Neural progenitor cell (in vitro differentiated cells): ENCODE results near the gene WWOX. TPM values are rescaled to one million over a fixed set of nuclear protein-coding genes. Genes with fewer than 3 reads are reported as not detected.
A peak's percentile ranks its signal among the peaks of the same experiment; 100 is the strongest.

Experiments used
- DNase-seq: peaks from one replicate; pipeline ENCODE4 v3.0.0-alpha.2; 2016; ENCODE audit warnings: low spot score
- H2AFZ ChIP-seq: fragments of 200-600 bp; sonication (generic); replicated peaks from 2 replicates; pipeline ENCODE4 v1.6.1; 2016; ENCODE audit warnings: antibody characterized with exemption
- H3F3A ChIP-seq: fragments of 200-600 bp; sonication (generic); 2 replicates; pipeline ENCODE4 v1.6.1; 2016; ENCODE audit warnings: antibody characterized with exemption, low read depth
- H3K27ac ChIP-seq: fragments of 200-600 bp; sonication (generic); 2 replicates; pipeline ENCODE4 v1.5.1; 2016; ENCODE audit warnings: mild to moderate bottlenecking
- H3K27me3 ChIP-seq: fragments of 200-600 bp; sonication (generic); 2 replicates; pipeline ENCODE4 v1.6.1; 2016; ENCODE audit warnings: mild to moderate bottlenecking, moderate library complexity
- H3K36me3 ChIP-seq: fragments of 200-600 bp; sonication (generic); 2 replicates; pipeline ENCODE4 v1.5.1; 2016
- H3K4me1 ChIP-seq: fragments of 200-600 bp; sonication (generic); 2 replicates; pipeline ENCODE4 v1.6.1; 2016; ENCODE audit warnings: mixed run types
- H3K4me2 ChIP-seq: fragments of 200-600 bp; sonication (generic); 2 replicates; pipeline ENCODE4 v1.6.1; 2016
- H3K4me3 ChIP-seq: fragments of 200-600 bp; sonication (generic); 2 replicates; pipeline ENCODE4 v1.5.1; 2016
- H3K79me2 ChIP-seq: fragments of 200-600 bp; sonication (generic); 2 replicates; pipeline ENCODE4 v1.6.1; 2016; ENCODE audit warnings: low read depth
- H3K9ac ChIP-seq: fragments of 200-600 bp; sonication (generic); 2 replicates; pipeline ENCODE4 v1.6.1; 2016
- H3K9me3 ChIP-seq: fragments of 200-600 bp; sonication (generic); 2 replicates; pipeline ENCODE4 v1.5.1; 2016; ENCODE audit warnings: low read depth
- H4K20me1 ChIP-seq: fragments of 200-600 bp; sonication (generic); 2 replicates; pipeline ENCODE4 v1.6.1; 2016; ENCODE audit warnings: low read depth
- H3K27ac Mint-ChIP-seq: 3 replicates; pipeline ENCODE4 v1.8.0; 2021; ENCODE audit warnings: mixed read lengths
- H3K27me3 Mint-ChIP-seq: 2 replicates; pipeline ENCODE4 v1.8.0; 2022; ENCODE audit warnings: low read depth, mild to moderate bottlenecking, inconsistent platforms, moderate library complexity, mixed read lengths; ENCODE audit not compliant: insufficient read depth
- H3K36me3 Mint-ChIP-seq: 3 replicates; pipeline ENCODE4 v1.8.0; 2021; ENCODE audit warnings: mixed read lengths
- H3K4me1 Mint-ChIP-seq: 3 replicates; pipeline ENCODE4 v1.8.0; 2021; ENCODE audit warnings: mixed read lengths
- H3K4me3 Mint-ChIP-seq: 3 replicates; pipeline ENCODE4 v1.8.0; 2021; ENCODE audit warnings: mild to moderate bottlenecking, moderate library complexity, mixed read lengths
- H3K9me3 Mint-ChIP-seq: 3 replicates; pipeline ENCODE4 v1.8.0; 2020; ENCODE audit warnings: mixed read lengths
- EZH2 ChIP-seq: fragments of 200-600 bp; sonication (generic); IDR thresholded peaks from 2 replicates; pipeline ENCODE4 v1.6.1; 2017; ENCODE audit warnings: antibody characterized with exemption, mild to moderate bottlenecking, moderate library complexity
- EZH2phosphoT487 ChIP-seq: fragments of 200-600 bp; sonication (generic); IDR thresholded peaks from 2 replicates; pipeline ENCODE4 v1.6.1; 2017; ENCODE audit warnings: antibody characterized with exemption
- total RNA-seq: library from RNA; depleted of rRNA; stranded (reverse); fragments of >200 nt; gene quantifications from 2 replicates; pipeline ENCODE4 v1.2.3, GENCODE V29; 2015; ENCODE audit warnings: low replicate concordance
- TF ChIP-seq, protein P1 (sequence below): fragments of 200-600 bp; sonication (generic); IDR thresholded peaks from 2 replicates; pipeline ENCODE4 v1.5.1; 2017; ENCODE audit warnings: antibody characterized with exemption, mild to moderate bottlenecking

Gene WWOX
- total RNA-seq, 1 donor from 2014 or later = 63.7 TPM

DNA sequence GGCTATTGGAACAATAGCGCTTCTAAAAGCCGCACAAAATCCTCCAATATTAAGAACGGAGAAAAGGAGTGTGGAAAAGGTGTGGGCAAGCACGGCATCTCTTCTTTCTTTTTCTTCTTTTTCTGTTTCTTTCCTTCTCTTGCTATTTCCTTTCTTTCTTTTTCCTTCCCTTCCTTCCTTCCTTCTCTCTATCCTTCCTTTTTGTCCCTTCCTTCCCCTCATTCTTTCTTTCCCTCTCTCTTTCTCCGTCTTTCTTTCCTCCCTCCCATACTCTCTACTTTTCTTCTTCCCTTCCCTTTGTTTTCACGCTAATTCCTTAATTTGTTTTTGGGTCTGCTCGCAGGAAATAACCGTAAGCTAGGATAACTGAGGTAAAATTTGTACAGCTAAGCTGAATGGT is 1022.9 kb downstream of the WWOX start:
- peaks cover 15% of the 10 kb centered on the region for H3K27me3 Mint-ChIP-seq
- no peaks in the 10 kb centered on the region for H3F3A ChIP-seq
- H3K79me2 ChIP-seq = no peaks in the 10 kb centered on the region
- no peaks in the 10 kb centered on the region for H3K27me3 ChIP-seq
- no peak for TF ChIP-seq EZH2phosphoT487
- TF ChIP-seq, protein P1, sequence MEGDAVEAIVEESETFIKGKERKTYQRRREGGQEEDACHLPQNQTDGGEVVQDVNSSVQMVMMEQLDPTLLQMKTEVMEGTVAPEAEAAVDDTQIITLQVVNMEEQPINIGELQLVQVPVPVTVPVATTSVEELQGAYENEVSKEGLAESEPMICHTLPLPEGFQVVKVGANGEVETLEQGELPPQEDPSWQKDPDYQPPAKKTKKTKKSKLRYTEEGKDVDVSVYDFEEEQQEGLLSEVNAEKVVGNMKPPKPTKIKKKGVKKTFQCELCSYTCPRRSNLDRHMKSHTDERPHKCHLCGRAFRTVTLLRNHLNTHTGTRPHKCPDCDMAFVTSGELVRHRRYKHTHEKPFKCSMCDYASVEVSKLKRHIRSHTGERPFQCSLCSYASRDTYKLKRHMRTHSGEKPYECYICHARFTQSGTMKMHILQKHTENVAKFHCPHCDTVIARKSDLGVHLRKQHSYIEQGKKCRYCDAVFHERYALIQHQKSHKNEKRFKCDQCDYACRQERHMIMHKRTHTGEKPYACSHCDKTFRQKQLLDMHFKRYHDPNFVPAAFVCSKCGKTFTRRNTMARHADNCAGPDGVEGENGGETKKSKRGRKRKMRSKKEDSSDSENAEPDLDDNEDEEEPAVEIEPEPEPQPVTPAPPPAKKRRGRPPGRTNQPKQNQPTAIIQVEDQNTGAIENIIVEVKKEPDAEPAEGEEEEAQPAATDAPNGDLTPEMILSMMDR = no peak
- no peak for TF ChIP-seq EZH2
- H3K4me3 Mint-ChIP-seq = no peak overlapping the region
- no peak overlapping the region for H3K4me3 ChIP-seq
- H3K9me3 ChIP-seq = no peaks in the 10 kb centered on the region
- H3K27ac Mint-ChIP-seq = peak overlapping the region; percentile 4
- H3K4me1 ChIP-seq = peaks cover 5% of the 10 kb centered on the region
- no peaks in the 10 kb centered on the region for H3K36me3 Mint-ChIP-seq
- H3K27ac ChIP-seq = no peak overlapping the region
- H3K9me3 Mint-ChIP-seq = peaks cover 31% of the 10 kb centered on the region
- peaks cover 37% of the 10 kb centered on the region for H3K4me1 Mint-ChIP-seq
- no peak overlapping the region for H2AFZ ChIP-seq
- H3K4me2 ChIP-seq = no peak overlapping the region
- H3K36me3 ChIP-seq = no peaks in the 10 kb centered on the region
- DNase-seq = no peak
- no peaks in the 10 kb centered on the region for H4K20me1 ChIP-seq
- H3K9ac ChIP-seq = no peak overlapping the region

DNA sequence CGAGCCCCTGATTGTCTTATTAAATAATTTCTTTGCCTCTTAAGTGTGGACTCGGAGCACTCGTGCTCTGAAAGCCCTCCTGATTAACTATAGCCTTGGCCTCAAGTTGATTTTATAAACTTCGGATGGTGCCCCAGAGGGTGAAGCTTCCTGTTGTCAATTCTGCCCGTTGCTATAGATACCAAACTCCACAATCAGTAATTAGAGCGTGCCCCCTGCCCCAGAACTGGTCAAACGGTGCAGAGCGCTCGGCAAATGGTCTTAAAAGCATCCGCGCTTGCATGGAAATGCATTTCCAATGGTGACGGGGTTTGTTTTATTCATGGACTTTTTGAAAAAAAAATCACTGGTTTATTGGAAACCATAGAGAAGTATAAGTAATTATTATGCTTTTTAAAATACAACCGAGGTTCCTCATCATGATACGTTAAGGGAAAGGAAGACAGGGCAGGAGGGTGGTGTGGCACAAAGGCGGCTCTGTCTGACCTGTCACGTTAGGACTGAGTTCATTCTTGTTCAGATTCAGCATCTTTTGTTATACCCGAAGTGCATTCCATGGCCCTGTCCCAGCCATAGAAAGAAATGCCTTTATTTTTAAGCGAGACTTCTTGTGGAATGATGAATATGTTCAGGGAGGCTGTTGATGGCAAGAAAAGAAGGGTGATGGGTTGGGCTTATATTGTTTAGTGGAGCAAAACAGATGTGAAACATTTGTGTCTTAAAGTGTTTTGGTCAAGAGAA is 1024.7 kb downstream of the WWOX start:
- H3K27ac Mint-ChIP-seq = peak overlapping the region; percentile 90
- no peaks in the 10 kb centered on the region for H3K36me3 Mint-ChIP-seq
- TF ChIP-seq EZH2phosphoT487 (no peak), EZH2 (no peak)
- TF ChIP-seq, protein P1 = no peak
- Histone ChIP-seq H3K4me1 (peaks cover 11% of the 10 kb centered on the region), H3K27ac (no peak overlapping the region), H3K79me2 (no peaks in the 10 kb centered on the region), H2AFZ (no peak overlapping the region), H4K20me1 (no peaks in the 10 kb centered on the region), H3K4me2 (no peak overlapping the region), H3K36me3 (no peaks in the 10 kb centered on the region), H3K27me3 (no peaks in the 10 kb centered on the region), H3K9me3 (no peaks in the 10 kb centered on the region), H3K9ac (no peak overlapping the region), H3F3A (no peaks in the 10 kb centered on the region), H3K4me3 (no peak overlapping the region)
- no peak for DNase-seq
- peaks cover 22% of the 10 kb centered on the region for H3K9me3 Mint-ChIP-seq
- H3K27me3 Mint-ChIP-seq = peaks cover 18% of the 10 kb centered on the region
- H3K4me3 Mint-ChIP-seq = peak overlapping the region; percentile 62
- H3K4me1 Mint-ChIP-seq = peaks cover 40% of the 10 kb centered on the region

DNA sequence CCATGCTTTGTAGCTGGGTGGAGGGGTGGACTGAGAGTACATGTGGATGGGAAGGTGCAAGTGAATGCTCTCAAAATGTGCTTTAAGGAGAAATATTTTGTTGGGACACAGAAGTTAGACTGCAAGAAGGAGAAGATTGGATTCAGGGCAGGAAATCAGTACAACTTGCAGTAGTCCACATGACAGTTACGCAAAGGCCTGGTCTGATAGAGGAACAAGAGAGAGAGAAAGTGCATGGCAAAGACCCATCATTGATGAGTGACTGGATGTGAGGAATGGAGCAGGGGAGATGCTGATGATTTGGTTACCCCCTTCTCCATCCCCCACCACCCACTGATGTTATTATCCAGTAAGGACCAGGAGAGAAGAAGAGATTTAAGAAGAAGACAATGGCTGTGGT is 1028.3 kb downstream of the WWOX start:
- no peaks in the 10 kb centered on the region for H3F3A ChIP-seq
- peaks cover 40% of the 10 kb centered on the region for H3K4me1 Mint-ChIP-seq

More for the DNA sequence above, 1028.3 kb downstream of the WWOX start:
- Mint-ChIP-seq H3K4me3 (no peak overlapping the region), H3K27me3 (peaks cover 16% of the 10 kb centered on the region), H3K36me3 (peaks cover 5% of the 10 kb centered on the region), H3K27ac (no peak overlapping the region), H3K9me3 (peaks cover 21% of the 10 kb centered on the region)
- Histone ChIP-seq H2AFZ (no peak overlapping the region), H3K36me3 (no peaks in the 10 kb centered on the region), H3K27me3 (no peaks in the 10 kb centered on the region), H3K79me2 (no peaks in the 10 kb centered on the region), H3K27ac (no peak overlapping the region), H3K9me3 (no peaks in the 10 kb centered on the region), H3K4me3 (no peak overlapping the region), H3K4me1 (peaks cover 11% of the 10 kb centered on the region), H4K20me1 (no peaks in the 10 kb centered on the region), H3K4me2 (no peak overlapping the region), H3K9ac (no peak overlapping the region)
- no peak for TF ChIP-seq EZH2phosphoT487
- TF ChIP-seq EZH2 = no peak
- TF ChIP-seq, protein P1 = no peak
- DNase-seq = no peak
